ENCODE data around the gene AMBN. TPM values are rescaled to one million over a fixed set of nuclear protein-coding genes. Genes with fewer than 3 reads are reported as not detected.

The AMBN gene
- total RNA-seq, 4 donors from 2014 or later: not detected

DNA sequence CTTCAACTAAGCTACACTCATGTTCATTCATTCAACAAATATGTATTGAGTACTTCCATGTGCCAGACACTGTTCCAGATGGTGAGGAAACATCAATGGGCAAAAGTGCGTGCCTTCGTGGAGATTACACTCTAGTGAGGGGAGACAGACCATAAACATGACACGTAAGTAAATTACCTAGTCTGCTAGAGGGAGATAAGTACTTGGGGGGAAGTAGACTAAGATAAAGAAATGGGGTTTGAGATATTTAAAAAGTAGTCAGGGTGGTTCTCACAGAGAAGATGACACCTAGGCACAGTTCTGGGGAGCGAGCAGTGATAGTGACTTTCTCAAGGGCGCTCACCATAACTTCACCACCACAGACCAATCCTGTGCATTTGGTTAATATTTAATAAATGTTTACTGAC is 62.6 kb downstream of the AMBN start:
- Histone ChIP-seq H3K4me3 (no peak overlapping the region), H3K27ac (replicated peaks in 1 of 4) (no peak overlapping the region), H3K9me3 (no peaks in the 10 kb centered on the region), H3K27me3 (peaks cover 0 to 5% (median 0%) of the 10 kb centered on the region in 4 donors), H3K36me3 (no peaks in the 10 kb centered on the region), H3K4me1 (peaks cover 0 to 5% (median 2%) of the 10 kb centered on the region in 4 donors)
- no peak for DNase-seq (ENCODE audit: extremely low spot score)
- TF ChIP-seq EP300 (IDR thresholded peaks at IDR 0.05): no peak
- TF ChIP-seq POLR2A (IDR thresholded peaks at IDR 0.05; ENCODE audit: low read depth): no peak
- WGBS: 79% methylated on average over 5 of the region's 5 CpGs
- intact Hi-C loops (cut with DNase I): no loop called here

Other genes starting within 250 kb of the AMBN start
- gene SMR3A, start 231.5 kb upstream of the AMBN start, total RNA-seq: not detected
- gene SMR3B, start 209.1 kb upstream of the AMBN start, total RNA-seq: not detected
- not detected for gene OPRPN, start 194.3 kb upstream of the AMBN start, total RNA-seq
- not detected for gene MUC7, start 120.1 kb upstream of the AMBN start, total RNA-seq
- not detected for gene AMTN, start 73.7 kb upstream of the AMBN start, total RNA-seq
- not detected for gene ENAM, start 36.5 kb downstream of the AMBN start, total RNA-seq
- 10 to 100 TPM in 1 of 4 donors, 1 to 10 TPM in 3; 2.1 to 18.6 (median 3.9) TPM for gene JCHAIN, start 74.3 kb downstream of the AMBN start, total RNA-seq
- gene UTP3, start 96.3 kb downstream of the AMBN start, total RNA-seq: 10 to 100 TPM; 19.9 to 31.3 (median 21.8) TPM
- gene RUFY3, start 129.7 kb downstream of the AMBN start, total RNA-seq: 10 to 100 TPM; 30.5 to 51.9 (median 33.2) TPM
- gene GRSF1, start 247.6 kb downstream of the AMBN start, total RNA-seq: 10 to 100 TPM; 47.8 to 68.8 (median 53.9) TPM

Data from esophagus muscularis mucosa (tissue), 4 donors.